ENCODE measurements around the gene RIN1.

- no peak for TF ChIP-seq CTCF (IDR thresholded peaks at IDR 0.05)
- no peak for TF ChIP-seq POLR2A (IDR thresholded peaks at IDR 0.05)
- no peak for TF ChIP-seq POLR2AphosphoS5 (IDR thresholded peaks at IDR 0.05)
- no peak for TF ChIP-seq EP300 (IDR thresholded peaks at IDR 0.05; ENCODE audit: low read depth)
These were observed 12.8 kb upstream of the RIN1 start for GRCh38 chr11:66349084-66349386.

Data from transverse colon (tissue), 4 donors.